B cell (primary cell): ENCODE data around the gene CBX8. TPM values are rescaled to one million over a fixed set of nuclear protein-coding genes. Genes with fewer than 3 reads are reported as not detected.

Experiments
- ATAC-seq: fragments of 200-7000 bp; cut with Tn5 transposase; one replicate; pipeline ENCODE4 v1.10.0; 2021; ENCODE audit warnings: low read depth, mild to moderate bottlenecking, moderate number of reproducible peaks, moderate library complexity
- CTCF ChIA-PET: fragments of 350-600 bp; sonication (Branson Sonifier 250); formaldehyde crosslinking; loops from one replicate; lab custom pipeline; 2021; ENCODE audit warnings: antibody characterized with exemption, inconsistent platforms; lab: Charles Lee
- POLR2A ChIA-PET: fragments of 350-600 bp; sonication (Branson Sonifier 250); formaldehyde crosslinking; loops from one replicate; lab custom pipeline; 2021; ENCODE audit warnings: antibody characterized with exemption; lab: Charles Lee
- DNase-seq: peaks from one replicate; pipeline ENCODE4 v3.0.0; 2013
- H2AFZ ChIP-seq: 2 replicates; pipeline ENCODE4 v1.6.1; 2012; ENCODE audit warnings: mild to moderate bottlenecking, low read depth, low read length; ENCODE audit not compliant: insufficient read depth, poor library complexity, severe bottlenecking
- H3K27ac ChIP-seq, 2 donors: 1 replicate in 1 of 2; 2 replicates in 1 of 2; pipeline ENCODE4 v1.5.1; 2012 to 2013; ENCODE audit warnings: low read length in 2 of 2, mild to moderate bottlenecking in 2 of 2, moderate library complexity in 1 of 2
- H3K27me3 ChIP-seq, 4 experiments: fragments of 200-600 bp in 1 of 4; sonication (generic) in 1 of 4; replicated peaks in 1 of 4; 1 replicate in 2 of 4; 2 replicates in 2 of 4; pipeline versions ENCODE4 v1.6.1 to v1.7.0; 2013 to 2016; ENCODE audit warnings: low read length in 3 of 4, mild to moderate bottlenecking in 2 of 4, mixed read lengths in 1 of 4, moderate library complexity in 1 of 4; ENCODE audit not compliant: insufficient read depth in 4 of 4, control insufficient read depth in 3 of 4; ENCODE audit errors: control extremely low read depth in 1 of 4
- H3K36me3 ChIP-seq, 2 experiments: replicated peaks in 1 of 2; 1 replicate in 1 of 2; 2 replicates in 1 of 2; pipeline versions ENCODE4 v1.6.1 to v1.7.1; 2013; ENCODE audit warnings: low read length in 1 of 2; ENCODE audit not compliant: insufficient read depth in 2 of 2, control insufficient read depth in 1 of 2; ENCODE audit errors: control extremely low read depth in 1 of 2, extremely low read depth in 1 of 2
- H3K4me1 ChIP-seq, 2 donors: fragments of 200-600 bp in 1 of 2; sonication (generic) in 1 of 2; 1 replicate in 1 of 2; 2 replicates in 1 of 2; pipeline versions ENCODE4 v1.5.1 to v1.6.1; 2013 to 2017; ENCODE audit warnings: low read length in 2 of 2; ENCODE audit not compliant: control insufficient read depth in 2 of 2, insufficient read depth in 2 of 2
- H3K4me2 ChIP-seq: replicated peaks from 2 replicates; pipeline ENCODE3; 2012; ENCODE audit warnings: mild to moderate bottlenecking, low read depth, low read length; ENCODE audit not compliant: poor library complexity, severe bottlenecking
- H3K4me3 ChIP-seq, 5 experiments: fragments of 200-600 bp in 1 of 5; sonication (generic) in 1 of 5; 1 replicate in 3 of 5; 2 replicates in 2 of 5; pipeline versions ENCODE4 v1.5.1 to v1.7.0; 2011 to 2016; ENCODE audit warnings: low read length in 4 of 5, mild to moderate bottlenecking in 4 of 5, low read depth in 2 of 5, control low read depth in 1 of 5, moderate library complexity in 1 of 5; ENCODE audit not compliant: insufficient read depth in 1 of 5; ENCODE audit errors: control extremely low read depth in 1 of 5, extremely low read depth in 1 of 5
- H3K79me2 ChIP-seq: fragments of 200-600 bp; sonication (generic); one replicate; pipeline ENCODE4 v1.6.0; 2016; ENCODE audit warnings: low read length; ENCODE audit not compliant: control insufficient read depth, insufficient read depth
- H3K9ac ChIP-seq: fragments of 200-600 bp; sonication (generic); 2 replicates; pipeline ENCODE4 v1.6.1; 2017; ENCODE audit warnings: mild to moderate bottlenecking, low read length, moderate library complexity
- H3K9me3 ChIP-seq, 3 donors: one replicate each; pipeline versions ENCODE4 v1.6.1 to v1.7.1; 2013; ENCODE audit warnings: low read length in 2 of 3; ENCODE audit not compliant: control insufficient read depth in 2 of 3, insufficient read depth in 1 of 3; ENCODE audit errors: control extremely low read depth in 1 of 3
- H4K20me1 ChIP-seq: 2 replicates; pipeline ENCODE4 v1.6.0; 2012; ENCODE audit warnings: mild to moderate bottlenecking, low read length; ENCODE audit not compliant: insufficient read depth, control insufficient read depth, poor library complexity, severe bottlenecking
- H3K27ac Mint-ChIP-seq: one replicate; pipeline ENCODE4 v1.8.0; 2021; ENCODE audit warnings: mixed read lengths
- H3K27me3 Mint-ChIP-seq: one replicate; pipeline ENCODE4 v1.8.0; 2021; ENCODE audit warnings: mixed read lengths
- H3K4me1 Mint-ChIP-seq: one replicate; pipeline ENCODE4 v1.8.0; 2021; ENCODE audit warnings: mixed read lengths
- H3K4me3 Mint-ChIP-seq: one replicate; pipeline ENCODE4 v1.8.0; 2021; ENCODE audit warnings: mixed read lengths
- H3K9me3 Mint-ChIP-seq: one replicate; pipeline ENCODE4 v1.8.0; 2022; ENCODE audit warnings: mixed read lengths; ENCODE audit not compliant: insufficient read depth
- EZH2 ChIP-seq: IDR thresholded peaks from 2 replicates; pipeline ENCODE4 v1.6.1; 2012; ENCODE audit warnings: borderline replicate concordance, low read depth, mild to moderate bottlenecking, moderate library complexity, low read length; ENCODE audit not compliant: insufficient read depth, poor library complexity, severe bottlenecking
- WGBS: methylation state at CpG from one replicate; pipeline ENCODE4 v1.1.5; 2013; ENCODE audit warnings: missing lambda C conversion rate; ENCODE audit not compliant: insufficient coverage; 5-methylcytosine and 5-hydroxymethylcytosine counted together
- intact Hi-C: fragments of 100-400 bp; cut with micrococcal nuclease; formaldehyde crosslinking; loops from one replicate; pipeline ENCODE4 v1.10.0; 2022
- polyA plus RNA-seq: library from polyadenylated mRNA; depleted of rRNA; stranded (reverse); fragments of >200 nt; gene quantifications from 2 replicates; pipeline ENCODE4 v1.2.3, GENCODE V29; 2012
- total RNA-seq, 2 donors: library from RNA; stranded (reverse); fragments of 120-200 nt in 1 of 2; gene quantifications; 1 replicate in 1 of 2; 2 replicates in 1 of 2; pipeline versions ENCODE4 v1.2.3 to v1.2.4, GENCODE V29; 2013 to 2022
- TF ChIP-seq, protein P1 (sequence below): fragments of 200-600 bp; IDR thresholded peaks from one replicate; pipeline ENCODE4 v1.8.0; 2022; ENCODE audit warnings: antibody characterized with exemption, mild to moderate bottlenecking

Gene CBX8
- total and polyA plus RNA-seq, 2 donors (not counting 1 experiment from before 2014, with no cell fraction given) = 0.31 to 6.8 TPM

GRCh38 chr17:79839356-79840268, 42.7 kb upstream of the CBX8 start, which contains the start of gene CBX4:
TSS of gene CBX4 (minus strand) at chr17:79839440. CDS start at chr17:79839251, 189 bp downstream.
- H3K4me1 ChIP-seq = peaks cover 71 to 83% of the 10 kb centered on the region in 2 donors
- H3K9me3 ChIP-seq = peaks cover 0 to 43% (median 0%) of the 10 kb centered on the region in 3 donors
- H3K27me3 Mint-ChIP-seq = peaks cover 15% of the 10 kb centered on the region
- H3K79me2 ChIP-seq = peaks cover 36% of the 10 kb centered on the region
- intact Hi-C loops = loop anchor here (2.0 to 10.0 kb wide), 6 partner anchors 35 to 1705 kb away; partner anchors contain the start of genes ENPP7 and TMC8
- H3K9ac ChIP-seq = peak within 1 kb of the TSS; percentile 85
- H3K27ac Mint-ChIP-seq = peak within 1 kb of the TSS; percentile 98
- H4K20me1 ChIP-seq = peaks cover 79% of the 10 kb centered on the region
- ATAC-seq (peak; percentile 73), DNase-seq (peak; percentile 93)
- H3K9me3 Mint-ChIP-seq = no peaks in the 10 kb centered on the region
- peak within 1 kb of the TSS; percentile 66 to 67 for H3K27ac ChIP-seq
- TF ChIP-seq, protein P1, sequence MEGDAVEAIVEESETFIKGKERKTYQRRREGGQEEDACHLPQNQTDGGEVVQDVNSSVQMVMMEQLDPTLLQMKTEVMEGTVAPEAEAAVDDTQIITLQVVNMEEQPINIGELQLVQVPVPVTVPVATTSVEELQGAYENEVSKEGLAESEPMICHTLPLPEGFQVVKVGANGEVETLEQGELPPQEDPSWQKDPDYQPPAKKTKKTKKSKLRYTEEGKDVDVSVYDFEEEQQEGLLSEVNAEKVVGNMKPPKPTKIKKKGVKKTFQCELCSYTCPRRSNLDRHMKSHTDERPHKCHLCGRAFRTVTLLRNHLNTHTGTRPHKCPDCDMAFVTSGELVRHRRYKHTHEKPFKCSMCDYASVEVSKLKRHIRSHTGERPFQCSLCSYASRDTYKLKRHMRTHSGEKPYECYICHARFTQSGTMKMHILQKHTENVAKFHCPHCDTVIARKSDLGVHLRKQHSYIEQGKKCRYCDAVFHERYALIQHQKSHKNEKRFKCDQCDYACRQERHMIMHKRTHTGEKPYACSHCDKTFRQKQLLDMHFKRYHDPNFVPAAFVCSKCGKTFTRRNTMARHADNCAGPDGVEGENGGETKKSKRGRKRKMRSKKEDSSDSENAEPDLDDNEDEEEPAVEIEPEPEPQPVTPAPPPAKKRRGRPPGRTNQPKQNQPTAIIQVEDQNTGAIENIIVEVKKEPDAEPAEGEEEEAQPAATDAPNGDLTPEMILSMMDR = peak; percentile 74
- TF ChIP-seq EZH2 = no peak
- H3K4me3 Mint-ChIP-seq = peak within 1 kb of the TSS; percentile 98
- WGBS = 3% methylated on average over 84 of the region's 103 CpGs
- peaks cover 0 to 19% of the 10 kb centered on the region in 2 experiments for H3K36me3 ChIP-seq
- ChIA-PET POLR2A (interaction anchor here (0.6 to 6.9 kb wide), 19 partner anchors 21 to 99 kb away, joined by 3 to 45 read pairs (median 4); partner anchors contain the start of gene CBX8), CTCF (interaction anchor here (0.7 to 2.9 kb wide), 11 partner anchors 8 to 154 kb away, joined by 3 to 21 read pairs (median 3); partner anchors contain the start of gene CBX8)
- peaks cover 0 to 49% (median 31%) of the 10 kb centered on the region in 4 experiments for H3K27me3 ChIP-seq
- peaks cover 55% of the 10 kb centered on the region for H3K4me1 Mint-ChIP-seq
- peak within 1 kb of the TSS; percentile 63 to 99 (median 94) for H3K4me3 ChIP-seq
- H2AFZ ChIP-seq = peak within 1 kb of the TSS; percentile 54
- H3K4me2 ChIP-seq = peak within 1 kb of the TSS; percentile 94
